RPMI8226 (cell line): ENCODE data around the gene RC3H2.
"Not testable (repeated sequence)": the region's sequence is repeated elsewhere in the genome, so short reads cannot be mapped to it uniquely, and the experiment has no call there.

Experiments used
- DNase-seq: peaks from one replicate; pipeline ENCODE4 v3.0.0-alpha.2; 2015

The RC3H2 gene

DNA sequence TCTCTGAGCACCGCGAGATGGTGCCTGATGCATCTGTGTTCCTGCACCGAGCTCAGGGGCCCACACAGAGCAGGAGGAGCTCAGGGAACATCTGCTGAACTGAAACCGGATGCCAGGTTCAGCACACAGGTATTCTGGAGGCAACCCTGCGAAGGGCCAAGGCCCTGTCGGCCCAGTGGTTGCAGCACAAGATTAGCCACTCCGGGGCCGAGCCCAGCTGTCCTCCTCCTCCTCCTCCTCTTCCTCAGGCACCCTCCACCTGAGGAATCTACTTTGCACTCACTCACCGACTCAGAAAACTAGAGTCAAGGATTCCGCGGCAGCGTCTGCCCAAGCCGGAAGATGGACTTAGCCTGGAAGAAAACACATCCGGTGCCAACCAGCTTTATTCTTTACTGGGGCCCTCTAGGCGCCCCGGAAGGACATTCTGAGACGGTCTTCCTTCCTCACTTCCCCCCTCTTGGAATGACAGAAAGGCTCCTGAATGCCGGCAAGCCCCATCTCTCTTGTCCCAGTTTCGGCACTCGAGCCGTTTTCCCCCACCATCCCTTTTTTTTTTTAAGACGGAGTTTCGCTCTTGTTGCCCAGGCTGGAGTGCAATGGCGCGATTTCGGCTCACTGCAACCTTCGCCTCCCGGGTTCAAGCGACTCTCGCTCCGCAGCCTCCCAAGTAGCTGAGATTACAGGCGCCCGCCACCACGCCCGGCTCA is 8.0 kb upstream of the RC3H2 start, which contains the start of gene ZBTB6:
Gene ZBTB6 (minus strand): TSS at position 360 of the 710 bp plus-strand sequence. CDS start 1,251 bp downstream, outside the sequence.
- peak; percentile 94 for DNase-seq

DNA sequence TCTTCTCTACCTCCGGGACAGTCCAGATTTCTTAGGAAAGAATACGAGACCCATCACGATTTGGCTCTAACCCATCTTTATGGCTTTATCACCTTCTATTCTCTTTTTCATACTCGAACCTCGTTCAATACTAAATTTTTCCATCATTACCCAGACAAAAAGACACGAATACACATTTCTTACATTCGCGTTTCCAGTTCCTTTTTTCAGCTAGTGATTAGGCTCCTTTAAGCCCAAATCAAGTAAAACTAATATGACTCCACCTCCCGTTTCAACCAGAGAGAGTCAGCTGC is 7.5 kb upstream of the RC3H2 start:
- DNase-seq, result no peak

DNA sequence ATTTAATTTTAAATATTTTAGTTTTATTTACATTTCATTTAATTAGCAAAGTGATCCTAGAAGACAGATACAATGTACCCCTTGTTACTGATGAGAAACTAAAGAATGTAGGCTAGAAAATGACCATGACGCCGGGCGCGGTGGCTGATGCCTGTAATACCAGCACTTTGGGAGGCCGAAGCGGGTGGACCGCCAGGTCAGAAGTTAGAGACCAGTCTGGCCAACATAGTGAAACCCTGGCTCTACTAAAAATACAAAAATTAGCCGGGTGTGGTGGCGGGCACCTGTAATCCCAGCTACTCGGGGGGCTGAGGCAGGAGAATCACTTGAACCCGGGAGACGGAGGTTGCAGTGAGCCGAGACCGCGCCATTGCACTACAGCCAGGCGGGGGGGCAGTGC is 963 bp upstream of the RC3H2 start:
- not testable (repeated sequence) for DNase-seq

DNA sequence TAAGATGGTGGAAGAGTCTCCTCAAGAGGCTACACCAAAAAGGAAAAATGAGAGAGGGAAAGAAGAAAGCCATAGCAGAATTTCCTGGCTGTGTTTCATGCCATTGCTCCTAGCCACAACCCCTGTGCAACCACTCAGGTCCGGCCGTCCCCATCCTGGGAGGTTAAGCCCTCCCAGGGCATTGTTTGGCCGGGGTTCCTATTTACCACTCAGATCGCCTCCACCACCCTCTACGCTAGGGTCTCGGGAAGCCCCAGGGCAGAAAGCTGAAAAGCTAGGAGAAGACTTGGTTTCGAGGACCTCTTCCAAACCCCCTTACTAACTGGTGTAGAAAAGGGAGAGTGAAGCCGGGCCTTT is 715 bp downstream of the RC3H2 start:
- DNase-seq, result peak; percentile 59

DNA sequence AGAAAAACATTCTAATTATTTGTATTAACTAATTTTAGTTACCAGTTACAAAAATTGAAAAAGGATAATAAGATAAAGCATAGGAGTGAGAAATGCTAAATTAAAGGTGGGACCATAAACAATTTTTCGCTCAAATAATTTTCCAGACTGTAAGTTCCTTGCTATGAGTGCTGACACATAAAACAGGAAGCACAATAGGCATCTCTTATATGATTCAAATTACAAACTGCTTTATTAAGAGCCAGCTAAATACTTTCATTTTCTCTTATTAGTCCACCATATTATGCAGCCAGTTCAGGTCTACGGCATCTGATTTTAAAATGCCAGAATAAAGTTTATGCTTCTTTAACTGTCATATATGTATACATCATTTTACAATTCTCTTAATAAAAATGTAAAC is 4.4 kb downstream of the RC3H2 start:
- DNase-seq, result no peak

DNA sequence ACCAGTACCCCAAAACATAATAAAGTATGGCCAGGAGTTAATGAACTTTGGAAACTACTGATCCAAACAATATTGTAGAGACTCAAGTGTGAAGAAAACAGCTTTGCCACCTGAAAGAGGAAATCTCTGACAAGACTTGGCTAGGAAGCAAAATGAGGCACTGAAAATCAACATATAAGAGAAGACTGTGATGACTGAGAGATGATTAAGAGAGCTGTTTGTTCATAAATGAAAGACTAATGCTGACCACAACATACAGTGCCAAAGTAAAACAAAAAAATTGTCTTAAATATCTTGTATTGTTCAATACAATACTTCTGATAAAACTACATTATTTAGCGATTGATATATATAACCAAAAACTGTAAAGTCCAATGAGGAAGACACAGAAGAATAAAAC is 7.2 kb downstream of the RC3H2 start:
- no peak for DNase-seq

DNA sequence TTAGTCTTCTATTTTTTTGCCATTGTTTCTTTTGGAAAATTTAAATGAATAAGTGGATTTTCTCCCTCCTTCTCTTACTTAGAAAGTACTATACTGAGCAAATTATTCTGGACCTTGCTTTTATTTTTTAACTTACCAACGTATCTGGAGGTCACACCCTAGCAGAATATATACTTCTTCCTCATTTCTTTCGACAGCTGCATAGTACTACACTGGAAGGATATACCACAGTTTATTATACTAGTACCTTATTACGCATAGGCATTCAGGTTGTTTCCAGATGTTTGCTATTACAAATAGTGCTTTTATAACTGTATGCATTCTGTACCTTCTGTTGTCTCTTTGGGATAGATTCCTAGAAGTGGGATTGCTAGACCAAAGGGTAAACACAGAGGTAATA is 16.7 kb downstream of the RC3H2 start:
- DNase-seq, result no peak

DNA sequence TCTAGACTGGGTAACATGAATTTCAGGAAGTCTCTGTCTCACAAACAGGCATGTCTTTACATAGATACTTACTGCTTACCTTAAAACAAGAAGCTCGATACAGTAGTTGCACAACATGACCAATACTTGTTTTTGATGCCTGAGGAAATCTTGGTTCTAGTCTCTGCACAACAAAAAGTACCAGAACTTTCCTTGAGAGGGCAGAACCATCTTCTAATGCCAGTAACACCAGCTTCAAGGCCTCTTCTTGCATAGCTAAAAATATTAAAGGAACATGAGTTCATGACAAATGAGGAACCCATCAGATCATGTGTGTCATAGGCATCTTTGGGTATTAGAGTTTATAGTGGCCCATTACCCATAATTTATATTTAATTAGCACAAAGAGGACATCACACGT is 22.0 kb downstream of the RC3H2 start:
- DNase-seq, result no peak

DNA sequence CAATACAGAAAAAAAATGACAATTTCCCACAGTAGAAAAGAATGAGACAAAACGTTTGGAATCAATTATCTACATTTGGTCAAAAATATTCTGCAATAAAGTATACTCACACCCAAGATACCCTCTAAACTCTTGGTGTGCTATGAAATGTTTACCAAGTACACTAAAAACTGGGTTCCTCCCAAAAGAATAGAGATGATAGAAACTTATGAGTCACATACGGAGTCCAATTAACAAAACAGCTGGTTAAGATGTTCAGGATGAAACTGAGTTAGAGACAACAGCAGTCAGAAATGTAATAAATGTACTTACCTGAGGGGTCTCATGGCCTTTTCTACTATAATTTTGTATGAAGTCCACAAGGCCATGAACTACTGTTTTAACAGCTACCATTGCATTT is 25.7 kb downstream of the RC3H2 start:
- DNase-seq, result no peak

DNA sequence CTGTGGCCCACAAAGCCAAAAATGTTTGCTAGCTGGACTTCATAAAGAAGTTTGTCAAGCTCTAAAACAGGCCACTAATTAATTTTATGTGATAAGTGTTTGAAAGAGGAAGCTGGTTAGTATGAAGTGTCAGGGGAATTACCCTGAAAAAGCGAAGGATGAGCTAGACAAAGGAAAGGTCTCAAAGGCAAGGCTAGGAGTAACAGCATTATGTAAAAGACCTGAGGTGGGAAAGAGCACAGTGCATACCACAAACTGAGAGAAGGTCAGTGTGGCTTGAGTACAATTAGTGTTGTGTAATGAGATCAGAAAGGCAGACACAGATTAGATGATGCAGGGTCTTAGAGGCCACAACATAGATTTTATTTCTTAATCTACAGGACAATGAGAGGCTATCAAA is 29.6 kb downstream of the RC3H2 start:
- no peak for DNase-seq

DNA sequence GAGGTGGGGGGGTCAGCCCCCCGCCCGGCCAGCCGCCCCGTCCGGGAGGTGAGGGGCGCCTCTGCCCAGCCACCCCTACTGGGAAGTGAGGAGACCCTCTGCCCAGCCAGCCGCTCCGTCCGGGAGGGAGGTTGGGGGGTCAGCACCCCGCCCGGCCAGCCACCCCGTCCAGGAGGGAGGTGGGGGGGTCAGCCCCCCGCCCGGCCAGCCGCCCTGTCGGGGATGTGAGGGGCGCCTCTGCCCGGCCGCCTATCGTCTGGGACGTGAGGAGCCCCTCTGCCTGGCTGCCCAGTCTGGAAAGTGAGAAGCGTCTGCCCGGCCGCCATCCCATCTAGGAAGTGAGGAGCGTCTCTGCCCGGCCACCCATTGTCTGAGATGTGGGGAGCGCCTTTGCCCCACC is 37.9 kb downstream of the RC3H2 start:
- not testable (repeated sequence) for DNase-seq

DNA sequence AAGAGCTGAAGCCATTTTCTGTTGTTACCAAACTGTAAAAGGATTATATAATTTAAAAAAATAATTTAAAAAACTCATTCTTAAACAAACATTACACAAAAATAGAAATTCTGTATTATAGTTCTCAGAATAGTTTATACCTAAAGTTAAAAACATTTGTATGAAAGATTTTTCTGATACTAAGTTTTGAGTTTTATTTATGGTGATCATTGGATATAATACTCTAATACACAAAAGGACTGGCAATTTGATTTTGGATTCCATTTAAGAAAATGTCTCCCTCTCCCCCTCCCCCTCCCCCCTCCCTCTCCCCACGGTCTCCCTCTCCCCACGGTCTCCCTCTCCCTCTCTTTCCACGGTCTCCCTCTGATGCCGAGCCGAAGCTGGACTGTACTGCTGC is 39.1 kb downstream of the RC3H2 start:
- DNase-seq, result no peak

DNA sequence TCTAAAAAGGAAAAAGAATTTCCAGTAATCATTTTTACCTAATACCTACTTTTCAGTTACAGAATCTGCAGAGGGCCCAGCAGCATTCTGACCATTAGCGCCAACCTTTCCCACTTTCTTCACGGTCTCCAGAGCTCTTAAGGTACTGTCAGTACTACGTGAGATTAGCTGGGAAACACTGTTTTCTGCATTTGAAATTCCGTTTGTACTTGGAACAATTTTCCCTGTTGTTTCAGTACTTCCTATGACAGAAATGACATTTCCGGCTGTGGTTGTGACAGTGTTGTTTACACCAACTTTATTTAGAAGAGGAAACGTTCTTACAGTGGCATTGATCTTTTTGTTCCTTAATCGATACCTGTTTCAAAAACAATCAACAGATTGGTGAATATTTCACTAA is 39.9 kb downstream of the RC3H2 start:
- DNase-seq, result no peak

DNA sequence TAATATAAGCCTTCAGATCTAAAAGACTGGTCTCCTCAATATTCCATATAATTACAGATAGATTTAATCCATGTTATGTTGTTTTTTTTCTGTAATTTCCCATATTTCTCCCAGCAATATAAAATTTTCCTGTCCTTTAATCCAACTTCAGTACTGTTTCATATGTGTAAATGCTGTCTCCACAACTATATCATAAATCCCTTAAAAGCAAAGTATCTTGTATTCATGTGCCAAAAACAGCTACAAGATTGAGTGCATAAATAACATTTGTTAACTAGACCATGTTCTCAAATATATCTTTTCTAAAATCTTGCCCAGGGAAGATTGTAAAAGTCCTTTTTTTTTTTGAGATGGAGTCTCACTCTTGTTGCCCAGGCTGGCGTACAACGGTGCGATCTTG is 41.8 kb downstream of the RC3H2 start:
- no peak for DNase-seq

DNA sequence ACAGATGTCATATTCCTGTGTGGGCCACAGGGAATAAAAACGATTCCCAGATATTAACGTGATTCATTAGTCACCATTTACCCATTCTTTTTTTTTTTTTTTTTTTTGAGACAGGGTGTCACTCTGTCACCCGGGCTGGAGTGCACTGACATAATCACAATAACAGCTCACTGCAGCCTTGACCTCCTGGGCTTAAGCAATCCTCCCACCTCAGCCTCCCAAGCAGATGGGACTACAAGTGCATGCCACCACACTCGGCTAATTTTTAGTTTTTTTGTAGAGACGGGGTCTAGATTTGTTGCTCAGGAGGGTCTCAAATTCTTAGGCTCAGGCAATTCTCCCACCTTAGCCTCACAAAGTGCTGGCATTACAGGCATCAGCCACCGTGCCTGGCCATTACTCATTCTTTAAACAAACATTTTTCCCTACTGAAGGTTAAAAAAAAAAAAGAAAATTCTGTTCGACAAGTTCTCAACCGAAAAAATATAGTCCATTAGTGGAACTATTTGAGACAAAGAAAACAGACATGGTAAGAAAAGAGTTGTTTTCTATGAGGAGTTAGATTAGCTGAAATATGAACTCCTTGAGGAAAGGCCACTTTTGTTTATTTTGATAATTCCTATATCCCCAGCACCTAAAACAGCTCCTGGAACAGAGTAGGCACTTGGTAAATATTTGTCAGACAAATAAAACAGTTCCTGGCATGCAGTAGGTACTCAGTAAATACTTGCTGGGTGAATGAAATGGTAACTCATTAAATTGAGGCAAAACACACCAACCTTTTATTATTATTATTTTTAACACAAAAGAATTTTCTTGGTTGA is 44.6 kb downstream of the RC3H2 start:
- no peak for DNase-seq

DNA sequence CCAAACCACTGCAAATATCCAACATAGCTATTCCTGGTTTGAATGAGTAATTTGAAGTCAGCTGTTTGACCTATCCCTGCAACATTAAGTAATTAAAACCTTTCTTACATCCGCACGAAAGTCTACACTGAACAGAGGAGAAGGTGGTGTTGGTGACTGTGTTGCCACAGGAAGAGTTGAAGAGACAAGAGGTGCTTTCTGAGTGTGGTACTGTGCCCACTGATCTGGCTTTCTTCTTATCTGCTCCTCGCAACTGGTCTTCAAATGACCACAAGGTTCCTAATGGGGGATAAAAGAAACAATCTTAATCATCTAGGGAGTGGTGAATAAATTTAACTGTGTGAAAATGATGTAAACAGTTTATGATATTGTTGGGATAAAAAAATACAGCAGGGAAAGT is 47.3 kb downstream of the RC3H2 start:
- no peak for DNase-seq

DNA sequence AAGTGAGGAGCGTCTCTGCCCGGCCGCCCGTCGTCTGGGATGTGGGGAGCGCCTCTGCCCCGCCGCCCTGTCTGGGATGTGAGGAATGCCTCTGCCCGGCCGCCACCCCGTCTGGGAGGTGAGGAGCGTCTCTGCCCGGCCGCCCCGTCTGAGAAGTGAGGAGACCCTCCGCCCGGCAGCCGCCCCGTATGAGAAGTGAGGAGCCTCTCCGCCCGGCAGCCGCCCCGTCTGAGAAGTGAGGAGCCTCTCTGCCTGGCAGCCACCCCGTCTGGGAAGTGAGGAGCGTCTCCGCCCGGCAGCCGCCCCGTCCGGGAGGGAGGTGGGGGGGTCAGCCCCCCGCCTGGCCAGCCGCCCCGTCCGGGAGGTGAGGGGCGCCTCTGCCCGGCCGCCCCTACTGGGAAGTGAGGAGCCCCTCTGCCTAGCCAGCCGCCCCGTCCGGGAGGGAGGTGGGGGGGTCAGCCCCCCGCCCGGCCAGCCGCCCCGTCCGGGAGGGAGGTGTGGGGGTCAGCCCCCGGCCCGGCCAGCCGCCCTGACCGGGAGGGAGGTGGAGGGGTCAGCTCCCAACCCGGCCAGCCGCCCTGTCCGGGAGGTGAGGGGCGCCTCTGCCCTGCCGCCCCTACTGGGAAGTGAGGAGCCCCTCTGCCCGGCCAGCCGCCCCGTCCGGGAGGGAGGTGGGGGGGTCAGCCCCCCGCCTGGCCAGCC is 52.9 kb downstream of the RC3H2 start:
- DNase-seq, result not testable (repeated sequence)

DNA sequence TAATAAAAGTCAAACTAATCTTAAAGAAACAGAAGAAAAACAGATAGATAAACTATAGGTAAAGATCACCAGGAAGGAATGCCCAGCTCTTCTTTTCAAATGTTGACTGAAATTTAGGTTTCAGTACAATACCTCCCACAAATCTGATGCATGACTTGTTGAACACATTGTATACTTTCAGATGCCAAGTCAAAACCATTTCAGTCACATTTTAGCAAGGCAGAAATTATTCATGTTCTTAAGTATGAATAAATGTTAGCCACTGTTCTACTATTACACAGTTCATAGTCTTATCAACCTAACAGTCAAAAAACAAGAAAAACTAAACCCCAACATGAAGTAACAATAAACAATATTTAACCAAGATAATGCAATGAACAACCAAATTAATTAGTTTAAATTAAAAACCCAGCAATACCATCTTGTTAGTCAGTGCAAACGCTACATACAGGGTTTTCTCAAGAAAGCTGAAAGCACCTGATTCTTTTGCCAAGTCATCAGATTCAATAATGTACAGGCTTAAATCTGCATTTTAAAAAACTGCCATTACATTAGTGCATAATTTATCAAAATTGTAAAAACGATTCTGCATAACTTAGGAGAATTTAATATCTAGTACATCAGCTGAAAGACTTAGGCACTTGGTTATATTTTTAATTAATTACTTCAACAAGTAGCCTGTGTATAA is 56.8 kb downstream of the RC3H2 start:
- DNase-seq, result no peak

DNA sequence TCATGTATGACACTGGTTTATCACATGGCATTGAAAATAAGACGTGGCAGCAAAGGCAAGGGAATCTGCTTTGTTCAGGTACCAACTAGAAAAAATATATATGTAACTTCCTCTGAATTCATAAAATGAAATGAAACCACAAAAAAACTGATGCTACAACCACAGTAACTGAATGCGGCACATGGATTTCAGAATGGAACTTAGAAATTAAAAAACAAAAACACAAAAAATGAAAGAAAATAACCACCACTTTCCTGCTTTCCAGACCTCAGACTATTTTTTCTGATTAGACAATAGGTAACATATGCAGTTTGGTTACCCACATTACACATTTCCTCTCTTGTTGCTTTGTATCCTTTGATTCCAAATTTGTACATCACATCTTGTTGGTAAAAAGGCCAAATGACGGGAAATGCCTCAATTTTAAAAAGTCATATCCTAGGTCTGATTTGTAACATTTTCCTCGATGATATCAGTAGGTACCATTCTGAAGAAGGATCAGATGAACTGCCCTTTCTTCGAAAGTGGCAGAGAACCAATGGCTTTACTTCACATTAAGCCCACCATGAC is 58.7 kb downstream of the RC3H2 start:
- no peak for DNase-seq

DNA sequence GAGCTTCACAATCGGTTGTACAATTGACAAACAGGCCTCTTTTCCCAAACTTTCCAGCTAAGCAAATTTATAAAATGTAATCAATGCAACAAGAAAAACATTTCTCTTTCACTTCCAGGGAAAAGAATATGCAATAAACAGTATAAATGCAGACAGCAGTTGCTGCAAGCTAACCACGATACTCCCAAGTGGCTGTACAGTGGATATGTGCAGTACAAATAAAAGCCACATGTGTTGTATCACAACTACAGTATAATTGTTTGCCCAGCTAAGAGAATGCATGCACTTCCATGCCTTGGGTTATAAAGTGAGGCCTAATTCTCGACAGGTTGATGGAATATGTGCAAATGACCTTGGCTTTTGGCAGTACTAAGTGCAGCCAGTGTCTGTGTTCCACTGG is 60.0 kb downstream of the RC3H2 start:
- no peak for DNase-seq

DNA sequence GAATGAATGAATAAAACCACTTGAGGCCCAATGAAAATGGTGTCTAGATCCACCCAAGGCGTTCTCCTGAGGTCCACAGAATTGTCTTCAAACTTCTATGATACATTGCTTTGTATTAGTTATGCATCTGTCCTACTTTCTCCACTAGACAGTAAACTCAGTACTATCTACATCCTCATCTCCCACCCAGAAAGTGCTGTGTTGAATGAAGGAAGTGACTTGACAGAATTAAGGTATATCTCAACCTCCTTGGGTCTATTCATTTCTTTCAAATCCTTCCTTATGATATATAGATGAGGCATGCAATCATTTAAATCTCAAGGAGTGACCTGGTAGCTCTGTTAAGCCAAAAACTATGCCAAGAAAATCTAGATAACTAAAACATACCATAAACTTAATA is 61.0 kb downstream of the RC3H2 start:
- DNase-seq, result no peak

DNA sequence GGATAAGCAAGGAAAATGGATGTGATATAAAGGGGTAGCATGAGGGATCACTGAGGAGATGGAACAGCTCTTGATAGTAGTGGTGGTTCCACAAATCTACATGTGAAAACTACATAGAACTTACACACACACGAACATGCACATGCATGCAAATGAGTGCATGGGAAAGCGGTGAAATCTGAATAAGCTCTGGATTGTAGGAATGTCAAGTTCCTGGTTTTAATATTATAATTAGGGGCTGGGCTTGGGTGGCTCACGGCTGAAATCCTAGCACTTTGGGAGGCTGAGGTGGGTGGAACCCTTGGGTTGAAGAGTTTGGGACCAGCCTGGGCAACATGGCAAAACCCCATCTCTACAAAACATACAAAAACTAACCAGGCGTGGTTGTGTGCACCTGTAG is 63.7 kb downstream of the RC3H2 start:
- no peak for DNase-seq

DNA sequence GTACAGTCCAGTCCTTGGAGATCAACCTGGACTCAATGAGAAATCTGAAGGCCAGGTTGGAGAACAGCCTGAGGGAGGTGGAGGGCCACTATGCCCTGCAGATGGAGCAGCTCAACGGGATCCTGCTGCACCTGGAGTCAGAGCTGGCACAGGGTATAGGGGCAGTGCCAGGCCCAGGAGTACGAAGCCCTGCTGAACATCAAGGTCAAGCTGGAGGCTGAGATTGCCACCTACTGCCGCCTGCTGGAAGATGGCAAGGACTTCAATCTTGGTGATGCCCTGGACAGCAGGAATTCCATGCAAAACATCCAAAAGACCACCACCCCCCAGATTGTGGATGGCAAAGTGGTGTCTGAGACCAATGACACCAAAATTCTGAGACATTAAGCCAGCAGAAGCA is 66.7 kb downstream of the RC3H2 start:
- DNase-seq, result not testable (repeated sequence)
